HEK293 (cell line): Measurements from ENCODE around the gene TASP1.

Experiments
- CTCF ChIP-seq: fragments of 450-650 bp; formaldehyde crosslinking; IDR thresholded peaks from 2 replicates; pipeline ENCODE4 v1.5.1; 2016; ENCODE audit warnings: missing biosample characterization, missing genetic modification characterization
- MZF1 ChIP-seq: fragments of 450-650 bp; formaldehyde crosslinking; IDR thresholded peaks from 2 replicates; pipeline ENCODE4 v1.5.1; 2017; ENCODE audit warnings: missing biosample characterization, missing genetic modification characterization, borderline replicate concordance
- PATZ1 ChIP-seq: fragments of 450-650 bp; formaldehyde crosslinking; IDR thresholded peaks from 2 replicates; pipeline ENCODE4 v1.5.1; 2016; ENCODE audit warnings: missing biosample characterization, missing genetic modification characterization
- RBAK ChIP-seq: fragments of 450-650 bp; formaldehyde crosslinking; IDR thresholded peaks from 2 replicates; pipeline ENCODE4 v1.5.1; 2016; ENCODE audit warnings: missing biosample characterization, missing genetic modification characterization
- YY1 ChIP-seq: fragments of 450-650 bp; formaldehyde crosslinking; IDR thresholded peaks from 2 replicates; pipeline ENCODE4 v1.5.1; 2018; ENCODE audit warnings: missing biosample characterization, missing genetic modification characterization
- ZNF121 ChIP-seq: fragments of 450-650 bp; formaldehyde crosslinking; IDR thresholded peaks from 2 replicates; pipeline ENCODE4 v1.5.1; 2016; ENCODE audit warnings: missing biosample characterization, missing genetic modification characterization
- ZNF184 ChIP-seq: fragments of 450-650 bp; IDR thresholded peaks from 2 replicates; pipeline ENCODE4 v1.5.1; 2018; ENCODE audit warnings: missing biosample characterization, mild to moderate bottlenecking, missing genetic modification characterization
- ZNF23 ChIP-seq: fragments of 450-650 bp; formaldehyde crosslinking; IDR thresholded peaks from 2 replicates; pipeline ENCODE4 v1.5.1; 2016; ENCODE audit warnings: missing biosample characterization, missing genetic modification characterization, borderline replicate concordance
- ZNF311 ChIP-seq: fragments of 450-650 bp; formaldehyde crosslinking; IDR thresholded peaks from 2 replicates; pipeline ENCODE4 v1.5.1; 2017; ENCODE audit warnings: missing biosample characterization, missing genetic modification characterization, borderline replicate concordance
- ZNF776 ChIP-seq: fragments of 450-650 bp; formaldehyde crosslinking; IDR thresholded peaks from 2 replicates; pipeline ENCODE4 v1.5.0; 2017; ENCODE audit warnings: missing biosample characterization, missing genetic modification characterization, borderline replicate concordance

- TF ChIP-seq PATZ1 (tag by site-specific recombination) = no peak
- no peak for TF ChIP-seq RBAK (tag by site-specific recombination)
- no peak for TF ChIP-seq ZNF184 (tag by site-specific recombination)
- no peak for TF ChIP-seq ZNF311 (tag by site-specific recombination)
- no peak for TF ChIP-seq YY1 (tag by site-specific recombination)
- TF ChIP-seq CTCF (tag by site-specific recombination) = no peak
- no peak for TF ChIP-seq ZNF23
- TF ChIP-seq ZNF121 = no peak
- no peak for TF ChIP-seq MZF1
- no peak for TF ChIP-seq ZNF776 (tag by site-specific recombination)
Measured at GRCh38 chr20:13478366-13478765, 160.4 kb downstream of the TASP1 start.
